Measurements from ENCODE around the gene SNTN.
"Not testable (repeated sequence)": the region's sequence is repeated elsewhere in the genome, so short reads cannot be mapped to it uniquely, and the experiment has no call there.

Gene SNTN

DNA sequence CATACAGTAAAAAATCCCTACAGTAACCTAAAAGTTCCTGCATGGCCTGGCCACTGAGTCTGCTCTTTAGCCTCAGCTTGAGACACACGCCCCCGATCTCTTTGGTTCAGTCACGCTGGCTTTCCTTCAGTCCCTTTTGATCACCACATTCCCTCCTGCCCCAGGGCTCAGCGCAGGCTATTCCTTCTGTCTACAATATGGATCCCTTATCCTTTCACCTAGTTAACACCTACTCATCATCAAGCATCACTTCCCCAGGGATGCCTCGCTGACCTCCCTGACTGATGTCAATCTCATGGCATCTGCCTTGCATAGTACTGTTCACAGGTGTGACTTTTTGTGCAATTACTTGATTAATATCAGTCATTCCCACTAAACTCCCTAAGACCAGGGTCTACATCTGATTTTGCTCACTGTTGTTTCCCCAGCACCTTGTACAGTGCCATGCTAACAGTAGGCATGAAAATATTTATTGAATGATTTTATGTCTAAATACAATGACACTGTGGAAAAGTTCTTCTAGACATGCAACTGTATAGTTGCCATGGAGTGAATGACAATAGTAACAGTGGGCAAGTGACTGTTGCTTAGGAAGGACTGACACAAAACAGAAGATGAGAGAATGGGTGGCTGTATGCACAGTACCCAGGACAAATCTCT, at the start of gene SNTN:
TSS of gene SNTN (plus strand) at position 610 of the 660 bp plus-strand sequence. CDS start at position 623, 13 bp downstream.
- no peak for TF ChIP-seq ZNF274 (IDR thresholded peaks at IDR 0.05; ENCODE audit: low read depth, low read length)
- no peak within 1 kb of the TSS for H3K4me3 ChIP-seq (ENCODE audit: low read length)

- no peak for TF ChIP-seq ZNF274 (IDR thresholded peaks at IDR 0.05; ENCODE audit: low read depth, low read length)
- no peak overlapping the region for H3K4me3 ChIP-seq (ENCODE audit: low read length)
Measured at GRCh38 chr3:63607716-63608115, 44.8 kb upstream of the SNTN start.

- H3K4me3 ChIP-seq (ENCODE audit: low read length) = no peak overlapping the region
- no peak for TF ChIP-seq ZNF274 (IDR thresholded peaks at IDR 0.05; ENCODE audit: low read depth, low read length)
Measured at GRCh38 chr3:63609408-63609807, 43.1 kb upstream of the SNTN start.

GRCh38 chr3:63609834-63610233, 42.6 kb upstream of the SNTN start:
- H3K4me3 ChIP-seq (ENCODE audit: low read length) = no peak overlapping the region
- TF ChIP-seq ZNF274 (IDR thresholded peaks at IDR 0.05; ENCODE audit: low read depth, low read length) = no peak

- H3K4me3 ChIP-seq (ENCODE audit: low read length) = no peak overlapping the region
Measured at GRCh38 chr3:63611382-63611781, 41.1 kb upstream of the SNTN start.

DNA sequence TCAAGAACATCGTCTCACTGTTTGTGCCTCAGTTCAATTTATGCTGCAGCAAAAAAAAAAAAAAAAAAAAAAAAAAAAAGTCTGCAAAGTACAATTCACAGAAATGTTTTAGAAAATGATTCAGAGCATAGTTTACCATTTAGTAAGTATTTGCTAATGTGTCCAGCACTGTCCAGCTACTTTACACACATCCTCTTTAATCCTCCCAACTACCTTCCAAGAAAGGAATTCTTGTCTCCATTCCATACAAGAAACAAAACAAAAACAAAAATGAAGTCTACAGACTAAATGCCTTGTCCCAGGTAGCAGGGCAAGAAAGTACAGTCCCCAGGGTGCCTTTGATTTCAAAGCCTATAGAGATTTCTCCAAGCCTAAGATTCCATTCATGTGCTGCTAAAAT, 38.9 kb upstream of the SNTN start:
- no peak for TF ChIP-seq ZNF274 (IDR thresholded peaks at IDR 0.05; ENCODE audit: low read depth, low read length)
- no peak overlapping the region for H3K4me3 ChIP-seq (ENCODE audit: low read length)

More at GRCh38 chr3:63611382-63611781, 41.1 kb upstream of the SNTN start:
- TF ChIP-seq ZNF274 (IDR thresholded peaks at IDR 0.05; ENCODE audit: low read depth, low read length) = no peak

GRCh38 chr3:63617391-63617790, 35.1 kb upstream of the SNTN start:
- H3K4me3 ChIP-seq (ENCODE audit: low read length) = no peak overlapping the region
- no peak for TF ChIP-seq ZNF274 (IDR thresholded peaks at IDR 0.05; ENCODE audit: low read depth, low read length)

GRCh38 chr3:63624941-63625560, 27.4 kb upstream of the SNTN start:
- no peak overlapping the region for H3K4me3 ChIP-seq (ENCODE audit: low read length)
- no peak for TF ChIP-seq ZNF274 (IDR thresholded peaks at IDR 0.05; ENCODE audit: low read depth, low read length)

DNA sequence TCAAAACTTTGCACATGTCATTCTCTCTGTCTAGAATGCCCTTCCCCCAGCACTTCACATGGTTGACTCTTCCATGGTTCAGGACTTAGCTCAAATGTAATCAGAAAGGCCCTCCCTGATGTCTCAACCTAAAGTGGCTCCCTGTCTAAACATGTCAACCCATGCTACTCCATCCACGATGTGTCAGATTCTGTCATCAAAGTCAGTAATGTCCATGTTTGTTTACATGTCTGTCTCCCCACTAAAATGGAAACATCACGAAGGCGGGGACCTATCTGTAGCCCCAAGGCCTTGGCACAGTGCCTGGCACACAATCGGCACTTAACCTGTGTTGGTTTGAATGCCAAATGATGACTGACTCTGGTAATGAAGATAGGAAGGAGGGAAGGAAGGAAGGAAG, 20.8 kb upstream of the SNTN start:
- TF ChIP-seq ZNF274 (IDR thresholded peaks at IDR 0.05; ENCODE audit: low read depth, low read length) = no peak
- no peak overlapping the region for H3K4me3 ChIP-seq (ENCODE audit: low read length)

DNA sequence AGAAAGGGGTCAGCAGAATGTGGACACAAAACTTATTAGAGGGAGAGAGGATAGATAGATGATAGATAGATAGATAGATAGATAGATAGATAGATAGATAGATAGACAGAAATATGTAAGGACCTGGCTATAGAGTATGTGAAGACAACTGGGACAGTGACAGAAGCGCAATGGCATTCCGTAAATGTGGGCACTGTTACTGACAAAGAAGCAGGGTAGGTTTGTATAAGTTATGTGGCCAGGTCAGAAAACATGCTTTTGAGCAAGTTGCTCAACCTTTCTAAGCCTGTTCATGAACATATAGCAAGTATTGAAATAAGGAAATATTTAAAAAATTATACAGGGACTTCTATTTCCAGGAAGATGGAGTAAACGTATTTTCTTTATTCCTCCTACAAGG, 17.3 kb upstream of the SNTN start:
- no peak for TF ChIP-seq ZNF274 (IDR thresholded peaks at IDR 0.05; ENCODE audit: low read depth, low read length)

GRCh38 chr3:63639806-63640205, 12.7 kb upstream of the SNTN start:
- H3K4me3 ChIP-seq (ENCODE audit: low read length) = no peak overlapping the region
- no peak for TF ChIP-seq ZNF274 (IDR thresholded peaks at IDR 0.05; ENCODE audit: low read depth, low read length)

More for the DNA sequence above, 17.3 kb upstream of the SNTN start:
- no peak overlapping the region for H3K4me3 ChIP-seq (ENCODE audit: low read length)

DNA sequence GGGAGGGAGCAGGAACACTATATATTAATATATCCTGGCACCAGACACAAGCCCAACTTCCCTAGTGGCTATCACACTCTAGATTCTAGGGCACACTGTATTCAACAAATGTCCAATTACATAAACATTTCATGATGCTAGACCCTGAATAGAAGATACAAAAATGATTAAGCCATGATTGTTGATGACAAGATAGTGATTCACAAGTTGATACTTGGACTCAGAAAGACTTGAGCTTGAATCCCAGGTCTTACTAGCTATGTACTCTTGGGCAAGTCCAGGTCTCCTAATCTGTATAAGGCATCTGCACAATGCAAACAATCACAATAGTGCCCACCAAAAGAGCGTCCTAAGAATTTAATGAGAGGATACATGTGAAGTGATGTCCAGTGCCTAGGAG, 10.0 kb upstream of the SNTN start:
- H3K4me3 ChIP-seq (ENCODE audit: low read length) = no peak overlapping the region
- no peak for TF ChIP-seq ZNF274 (IDR thresholded peaks at IDR 0.05; ENCODE audit: low read depth, low read length)

GRCh38 chr3:63644212-63644797, 8.2 kb upstream of the SNTN start:
- no peak for TF ChIP-seq ZNF274 (IDR thresholded peaks at IDR 0.05; ENCODE audit: low read depth, low read length)
- no peak overlapping the region for H3K4me3 ChIP-seq (ENCODE audit: low read length)

DNA sequence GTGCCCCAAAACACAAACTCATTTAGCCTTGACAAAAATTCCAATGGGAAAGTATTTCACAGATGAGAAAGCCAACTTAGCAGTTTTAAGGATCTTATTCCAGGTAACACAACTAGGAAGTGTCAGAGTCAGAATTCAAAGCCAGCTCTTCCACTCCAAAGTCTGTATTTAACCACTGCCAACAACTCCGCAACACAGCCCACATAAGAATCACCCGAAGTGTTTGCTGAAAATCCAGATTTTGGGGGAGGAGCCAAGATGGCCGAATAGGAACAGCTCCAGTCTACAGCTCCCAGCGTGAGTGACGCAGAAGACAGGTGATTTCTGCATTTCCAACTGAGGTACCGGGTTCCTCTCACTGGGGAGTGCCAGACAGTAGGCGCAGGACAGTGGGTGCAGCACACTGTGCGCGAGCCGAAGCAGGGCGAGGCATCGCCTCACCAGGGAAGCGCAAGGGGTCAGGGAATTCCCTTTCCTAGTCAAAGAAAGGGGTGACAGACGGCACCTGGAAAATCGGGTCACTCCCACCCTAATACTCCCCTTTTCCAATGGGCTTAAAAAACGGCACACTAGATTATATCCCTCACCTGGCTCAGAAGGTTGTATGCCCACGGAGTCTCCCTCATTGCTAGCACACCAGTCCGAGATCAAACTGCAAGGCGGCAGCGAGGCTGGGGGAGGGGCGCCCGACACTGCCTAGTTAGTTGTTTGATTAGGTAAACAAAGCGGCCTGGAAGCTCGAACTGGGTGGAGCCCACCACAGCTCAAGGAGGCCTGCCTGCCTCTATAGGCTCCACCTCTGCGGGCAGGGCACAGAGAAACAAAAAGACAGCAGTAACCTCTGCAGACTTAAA, 7.3 kb upstream of the SNTN start:
- not testable (repeated sequence) for H3K4me3 ChIP-seq (ENCODE audit: low read length)
